HL-60/S4 (cell line): ENCODE data around the gene RAB11A.

Experiments used
- in situ Hi-C: fragments of 300-500 bp; cut with MboI; formaldehyde crosslinking; loops from 2 replicates; pipeline ENCODE4 v1.14.3; 2022; ENCODE audit warnings: low sequenced_read_pairs

Gene RAB11A

DNA sequence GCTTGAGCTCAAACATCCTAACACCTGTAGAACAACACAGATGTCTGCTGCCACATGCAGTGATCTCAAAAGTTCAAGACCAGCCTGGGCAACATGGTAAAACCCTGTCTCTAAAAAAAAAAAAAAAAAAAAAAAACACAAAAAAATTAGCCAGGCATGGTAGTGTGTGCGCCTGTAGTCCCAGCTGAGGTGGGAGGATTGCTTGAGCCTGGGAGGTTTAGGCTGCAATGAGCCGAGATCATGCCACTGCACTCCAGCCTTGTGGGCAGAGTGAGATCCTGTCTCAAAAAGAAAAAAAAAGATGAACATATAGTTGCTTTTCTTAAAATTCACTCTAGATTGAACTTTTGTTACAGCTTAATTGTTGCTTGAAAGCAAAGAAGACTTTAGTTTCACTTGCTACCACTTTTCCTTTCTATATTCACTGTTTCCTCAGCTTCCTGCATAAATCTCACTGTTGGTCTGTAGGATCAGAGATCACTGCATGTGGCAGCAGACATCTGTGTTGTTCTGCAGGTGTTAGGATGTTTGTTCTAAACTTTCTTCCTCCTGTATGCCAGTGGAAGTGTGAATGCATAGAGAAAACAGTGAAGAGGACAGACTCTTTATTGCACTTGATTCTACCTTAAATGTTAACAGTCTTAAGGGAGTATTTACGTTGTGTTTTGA is 12.6 kb downstream of the RAB11A start:
- in situ Hi-C loops: no loop called here

DNA sequence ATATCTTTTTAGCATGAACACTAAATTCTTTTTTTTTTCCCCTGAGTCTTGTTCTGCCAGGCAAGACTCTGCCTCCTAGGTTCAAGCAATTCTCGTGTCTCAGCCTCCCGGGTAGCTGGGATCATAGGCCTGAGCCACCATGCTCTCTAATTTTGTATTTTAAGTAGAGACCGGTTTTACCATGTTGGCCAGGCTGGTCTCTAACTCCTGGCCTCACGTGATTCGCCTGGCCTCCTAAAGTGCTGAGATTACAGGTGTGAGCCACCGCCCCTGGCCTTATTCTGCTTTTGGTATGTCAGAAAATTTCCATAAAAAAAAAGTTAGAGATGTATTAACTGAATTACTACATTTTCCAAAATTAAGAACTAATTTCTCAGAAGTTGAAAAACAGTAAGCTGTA is 14.3 kb downstream of the RAB11A start:
- in situ Hi-C loops: no loop called here

DNA sequence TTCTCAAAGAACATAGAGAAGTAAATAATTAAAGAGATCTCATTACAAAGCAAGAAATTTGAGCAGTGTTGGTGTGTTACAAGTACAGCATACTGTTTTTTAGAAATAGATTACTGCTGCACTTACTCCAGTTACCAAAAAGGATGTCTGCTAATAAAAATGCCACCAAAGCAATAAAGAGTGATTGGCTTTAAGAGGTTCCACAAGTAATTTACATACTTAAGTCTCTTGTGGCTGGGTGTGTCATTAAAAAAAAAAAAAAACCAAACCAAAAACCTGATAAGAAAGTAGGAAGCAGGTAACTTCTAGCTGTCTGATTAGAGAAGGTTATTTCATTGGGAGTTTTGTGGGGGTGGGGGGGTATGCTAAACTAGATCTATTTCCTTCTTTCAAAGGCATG is 15.2 kb downstream of the RAB11A start:
- in situ Hi-C loops: no loop called here

DNA sequence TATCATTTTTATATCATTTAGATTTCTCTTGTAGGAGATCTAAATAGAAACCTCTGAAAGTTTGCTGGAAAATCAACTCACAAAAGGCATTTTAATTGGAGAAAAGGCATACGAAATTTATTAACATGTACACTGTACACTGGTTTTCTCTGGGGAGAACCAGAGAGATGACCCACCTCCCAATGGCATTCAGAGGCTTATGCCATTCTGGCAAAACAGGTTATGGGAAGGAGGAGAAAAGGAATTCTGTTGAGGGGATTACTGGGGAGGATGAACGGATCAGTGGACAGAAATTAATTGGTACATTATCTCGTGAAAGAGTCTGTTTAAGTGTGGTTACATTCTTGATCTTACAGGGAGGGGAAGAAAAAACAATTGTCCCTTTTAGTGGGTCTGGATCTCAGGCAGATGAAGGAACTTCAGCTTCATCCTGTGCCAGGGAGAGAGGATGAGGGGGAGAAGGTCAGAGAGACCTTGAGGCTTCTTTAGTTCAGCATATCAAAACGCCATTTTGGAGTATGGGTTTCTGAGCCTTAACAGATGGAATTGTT is 16.5 kb downstream of the RAB11A start:
- in situ Hi-C loops: no loop called here

DNA sequence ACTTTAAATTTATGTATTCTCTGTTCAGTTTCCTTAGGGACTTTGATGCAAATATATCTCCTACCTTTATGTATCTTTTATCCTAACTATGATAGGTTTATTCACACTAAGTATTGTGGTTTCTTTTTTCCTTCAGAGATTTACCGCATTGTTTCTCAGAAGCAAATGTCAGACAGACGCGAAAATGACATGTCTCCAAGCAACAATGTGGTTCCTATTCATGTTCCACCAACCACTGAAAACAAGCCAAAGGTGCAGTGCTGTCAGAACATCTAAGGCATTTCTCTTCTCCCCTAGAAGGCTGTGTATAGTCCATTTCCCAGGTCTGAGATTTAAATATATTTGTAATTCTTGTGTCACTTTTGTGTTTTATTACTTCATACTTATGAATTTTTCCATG is 18.3 kb downstream of the RAB11A start:
- in situ Hi-C loops: no loop called here

DNA sequence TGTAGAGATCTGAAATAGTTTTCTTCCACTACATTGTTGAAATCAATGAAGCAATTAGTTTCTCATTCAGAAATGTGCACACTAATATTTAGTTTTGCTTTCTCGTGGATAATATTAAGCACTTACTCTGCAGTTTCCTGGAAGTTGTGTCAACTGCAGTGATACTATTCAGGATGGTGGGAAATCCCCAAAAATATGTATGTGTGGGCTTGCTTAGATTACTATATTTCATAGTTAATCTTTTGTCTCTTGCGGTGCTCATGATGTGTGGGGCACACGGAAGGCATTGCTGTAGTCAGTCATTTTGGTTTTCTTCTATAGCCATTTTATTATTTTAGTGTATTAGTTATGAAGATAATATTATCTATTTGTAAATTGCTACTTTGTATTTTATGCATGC is 19.7 kb downstream of the RAB11A start:
- in situ Hi-C loops: no loop called here

DNA sequence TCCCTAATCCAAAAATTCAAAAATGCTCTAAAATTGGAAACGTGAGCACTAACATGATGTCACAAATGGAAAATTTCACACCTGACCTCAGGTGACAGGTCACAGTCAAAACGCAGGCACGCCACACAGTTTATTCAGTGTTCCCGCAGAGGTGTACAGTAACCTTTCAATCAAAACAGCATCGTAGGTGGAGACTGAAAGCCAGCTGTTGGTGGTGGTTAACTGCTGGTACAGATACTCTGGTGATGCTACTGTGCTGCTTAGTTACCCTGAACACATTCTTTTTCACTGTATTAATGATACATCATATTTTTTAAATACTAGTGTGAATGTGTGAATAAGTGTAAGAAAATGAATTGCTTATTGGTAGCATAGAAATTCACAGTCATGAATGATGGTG is 23.8 kb downstream of the RAB11A start:
- in situ Hi-C loops: no loop called here

DNA sequence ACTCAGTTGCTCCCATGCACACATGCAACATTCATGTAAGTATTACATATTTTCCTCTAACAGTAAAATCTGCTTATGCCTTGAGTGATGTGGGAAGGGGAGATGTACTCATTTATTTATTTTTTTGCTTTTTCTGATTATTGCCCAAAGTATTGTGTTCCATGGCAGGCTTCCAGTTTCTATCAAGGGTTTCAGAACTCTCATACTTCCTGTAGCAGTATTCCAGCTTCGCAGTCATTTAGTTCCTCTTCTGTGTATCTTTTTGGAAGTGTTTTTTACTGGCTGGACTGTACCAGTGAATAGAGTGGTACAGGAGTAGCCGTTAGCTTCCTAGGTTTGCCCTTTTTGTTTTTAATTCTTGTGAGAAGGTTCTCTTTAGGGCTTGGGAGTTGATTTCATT is 26.9 kb downstream of the RAB11A start:
- in situ Hi-C loops: no loop called here

DNA sequence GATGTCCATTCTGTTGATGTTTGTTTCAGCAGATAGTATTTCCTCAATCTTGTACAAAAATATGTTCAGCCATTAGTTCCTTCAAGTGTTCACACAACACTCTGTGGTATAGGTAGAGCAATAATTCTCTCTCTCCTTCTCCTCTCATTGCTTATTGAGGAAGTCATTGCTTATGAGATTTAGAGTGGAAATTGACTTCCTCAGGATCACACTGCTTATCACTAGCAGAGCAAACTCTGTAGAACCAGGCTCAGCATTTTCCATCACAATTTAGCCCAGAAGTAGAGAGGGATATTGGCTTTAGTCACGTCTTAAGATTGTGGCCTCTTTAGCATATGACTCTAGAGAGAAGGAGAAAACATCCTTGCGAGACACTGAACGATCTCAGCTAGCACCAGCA is 31.2 kb downstream of the RAB11A start:
- in situ Hi-C loops: no loop called here

DNA sequence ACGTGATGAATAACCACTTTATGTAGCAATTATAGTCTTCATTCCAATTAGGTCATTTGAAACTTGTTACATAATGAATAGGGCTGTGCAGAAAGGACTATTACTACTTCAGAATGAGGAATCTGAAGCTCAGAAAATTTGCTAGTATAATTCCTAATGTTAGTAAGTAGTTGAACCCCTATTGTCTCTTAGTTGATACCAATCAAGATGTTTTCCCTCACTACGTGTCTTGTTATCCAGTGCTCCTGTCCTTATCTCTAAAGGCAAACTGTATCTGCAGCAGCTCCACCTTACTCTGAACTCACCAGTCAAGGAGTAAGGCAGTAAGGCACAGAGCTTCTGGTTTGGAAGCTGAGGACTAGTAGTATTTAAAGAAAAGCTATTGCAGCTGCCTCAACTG is 32.0 kb downstream of the RAB11A start:
- in situ Hi-C loops: no loop called here

DNA sequence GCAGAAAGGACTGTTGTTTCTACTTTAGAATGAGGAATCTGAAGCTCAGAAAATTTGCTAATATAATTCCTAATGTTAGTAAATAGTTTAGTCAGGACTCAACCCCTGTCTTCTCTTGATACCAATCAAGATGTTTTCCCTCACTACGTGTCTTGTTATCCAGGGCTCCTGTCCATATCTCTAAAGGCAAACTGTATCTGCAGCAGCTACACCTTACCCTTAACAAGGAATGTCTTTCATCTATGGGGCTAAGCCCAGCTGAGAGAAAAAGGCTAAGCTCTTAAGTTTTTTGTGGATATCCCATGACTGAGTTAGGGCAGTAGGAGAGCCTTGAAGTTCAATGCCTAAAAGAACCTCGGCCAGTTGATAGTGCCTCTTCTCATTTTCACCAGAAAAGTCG is 32.5 kb downstream of the RAB11A start:
- in situ Hi-C loops: no loop called here

DNA sequence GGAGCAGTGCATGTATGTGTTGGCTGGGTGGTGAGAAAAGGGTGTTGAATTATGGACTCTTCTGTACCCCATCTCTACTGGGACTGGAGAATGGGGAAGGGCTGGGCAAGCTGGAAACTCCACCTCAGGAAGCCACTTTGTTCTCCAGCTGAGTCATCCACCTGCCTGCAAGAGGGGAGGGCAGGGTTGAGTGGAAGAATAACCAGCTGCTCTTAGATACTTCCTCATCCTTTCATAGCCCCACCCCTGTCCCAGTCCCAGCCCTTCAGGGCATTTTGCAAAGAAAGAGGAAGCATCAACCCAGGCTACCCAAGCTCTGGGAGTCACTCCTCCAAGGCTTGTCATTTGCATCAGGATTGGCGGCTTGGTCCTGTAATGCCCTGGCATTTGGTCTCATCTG is 33.1 kb downstream of the RAB11A start:
- in situ Hi-C loops: no loop called here

DNA sequence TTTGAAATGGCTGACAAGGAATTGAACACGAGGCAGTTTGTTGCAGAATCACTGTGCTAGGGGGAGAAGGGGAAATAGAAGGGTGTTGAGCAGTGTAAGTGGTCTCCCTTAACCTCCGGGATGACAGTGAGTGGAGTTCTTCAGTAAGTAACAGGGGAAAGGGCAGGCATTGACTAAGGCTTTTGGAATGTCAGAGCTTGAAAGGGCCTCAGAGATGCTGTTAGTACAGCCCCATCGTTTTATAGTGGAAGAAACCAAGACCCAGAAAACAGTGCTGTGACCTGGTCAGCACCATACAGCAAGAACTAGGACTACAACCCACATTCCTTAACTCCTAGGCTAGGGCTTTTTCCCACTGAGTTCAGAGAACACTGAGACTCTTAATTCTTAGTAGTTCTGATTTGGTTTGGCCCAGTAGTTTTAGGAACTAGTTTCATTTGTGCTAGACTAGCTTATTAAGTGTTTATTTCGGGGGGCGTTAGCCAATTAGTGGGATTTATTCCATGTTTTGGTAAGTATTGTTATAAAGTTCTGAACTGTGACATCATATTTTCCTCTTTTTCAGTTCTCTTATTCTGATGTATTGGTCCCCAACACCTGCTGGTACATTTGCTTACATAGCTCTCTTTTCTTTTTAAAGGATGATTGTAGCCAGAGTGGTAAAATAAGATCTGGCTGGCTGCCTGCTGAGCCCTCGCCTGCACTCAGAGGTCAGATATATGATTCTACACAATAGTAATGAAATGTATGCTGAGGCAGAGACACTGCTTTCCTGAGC is 34.2 kb downstream of the RAB11A start:
- in situ Hi-C loops: no loop called here

DNA sequence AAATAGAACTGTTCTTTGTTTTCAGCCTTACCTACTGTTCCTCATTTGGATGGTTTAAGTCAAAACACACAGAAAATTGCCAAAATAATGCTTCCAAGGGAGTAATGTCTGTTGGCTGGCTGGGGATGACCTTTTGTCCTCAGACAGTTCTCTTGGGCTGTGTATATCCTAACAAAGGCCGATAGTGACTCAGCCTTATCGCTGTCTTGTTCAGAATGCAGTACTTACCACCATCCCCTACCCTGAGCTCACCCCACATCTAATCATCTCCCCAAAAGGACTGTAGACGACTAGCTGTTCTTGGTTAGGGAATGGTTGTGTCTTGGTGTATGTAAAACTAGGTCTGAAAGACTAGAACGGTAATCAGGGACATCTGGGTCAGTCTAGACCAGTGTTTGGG is 35.0 kb downstream of the RAB11A start:
- in situ Hi-C loops: no loop called here

DNA sequence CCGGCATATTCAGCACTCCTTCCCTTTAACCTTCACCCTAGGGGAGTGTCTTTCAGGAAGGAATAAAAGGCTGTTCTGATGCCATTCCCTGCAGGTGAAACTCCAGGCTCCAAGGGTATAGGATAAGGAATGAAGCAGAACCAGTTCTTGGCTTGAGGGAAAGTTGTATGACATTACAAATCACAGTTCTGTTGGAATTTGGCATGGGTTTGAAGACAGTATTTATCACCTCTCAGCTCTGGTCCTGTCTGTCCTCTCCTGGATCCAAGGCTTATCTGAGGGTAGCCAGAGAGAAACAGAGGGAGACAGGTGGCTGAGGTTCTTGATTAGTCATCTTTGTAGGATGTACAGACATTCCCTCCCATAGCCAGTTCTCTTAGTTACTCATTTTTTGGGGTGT is 37.1 kb downstream of the RAB11A start:
- in situ Hi-C loops: no loop called here

DNA sequence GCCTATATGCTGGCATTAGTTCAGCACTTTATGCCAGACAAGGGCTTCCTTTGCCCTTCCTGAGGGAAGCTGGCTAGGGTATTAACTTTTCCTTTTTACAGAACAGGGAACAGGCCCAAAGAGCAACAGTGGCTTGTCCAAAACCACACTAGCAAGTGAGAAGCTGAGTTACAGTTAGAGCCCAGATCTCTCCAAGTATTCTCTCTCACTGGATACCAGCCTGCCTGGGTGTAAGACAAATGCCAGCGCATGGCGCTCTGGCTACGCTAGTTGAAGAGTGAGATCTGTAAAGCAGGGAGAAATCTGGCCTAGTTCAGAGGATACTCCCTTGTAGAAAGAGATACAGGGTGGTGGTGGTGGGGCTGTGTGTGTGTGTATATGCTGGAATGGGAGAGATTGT is 38.4 kb downstream of the RAB11A start:
- in situ Hi-C loops: no loop called here

DNA sequence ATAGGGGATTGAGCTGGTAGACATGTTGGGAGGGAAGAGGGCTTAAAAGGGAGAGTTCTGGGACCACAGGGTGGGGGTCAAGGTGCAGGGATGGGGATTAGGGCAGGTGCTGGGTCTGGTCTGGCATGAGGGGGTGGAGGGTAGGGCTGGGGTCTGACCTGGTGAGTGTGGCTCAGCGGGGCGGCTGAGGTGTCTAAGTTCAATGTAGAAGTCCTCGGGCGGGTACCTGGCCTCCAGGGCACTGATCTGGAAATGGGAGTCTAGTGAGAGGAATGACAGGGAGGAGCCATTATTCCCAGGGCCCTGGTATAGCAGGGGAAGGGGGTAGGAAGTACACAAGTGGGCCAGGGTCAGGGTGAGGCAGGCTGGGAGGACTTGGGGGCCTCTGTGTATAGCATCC is 39.6 kb downstream of the RAB11A start:
- in situ Hi-C loops: no loop called here

DNA sequence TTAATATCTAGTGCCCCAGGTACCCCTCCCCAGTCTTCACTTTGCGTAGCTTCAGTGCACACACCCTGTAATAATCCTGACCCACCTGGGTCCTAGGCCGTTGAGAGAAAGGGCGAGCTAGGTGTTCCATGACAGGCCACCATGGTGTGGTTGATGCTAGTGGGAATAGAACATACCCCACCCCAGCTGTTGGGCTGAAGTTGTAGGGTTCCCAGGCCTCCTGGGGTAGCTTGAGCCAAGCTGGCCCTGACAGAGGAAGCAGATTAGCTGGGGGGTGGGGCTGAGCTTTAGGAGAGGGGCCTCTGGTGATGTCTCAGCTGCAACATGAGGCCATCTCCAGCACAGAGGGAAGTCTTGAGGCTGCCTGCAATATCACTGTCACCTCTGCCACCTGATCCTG is 40.5 kb downstream of the RAB11A start:
- in situ Hi-C loops: no loop called here

DNA sequence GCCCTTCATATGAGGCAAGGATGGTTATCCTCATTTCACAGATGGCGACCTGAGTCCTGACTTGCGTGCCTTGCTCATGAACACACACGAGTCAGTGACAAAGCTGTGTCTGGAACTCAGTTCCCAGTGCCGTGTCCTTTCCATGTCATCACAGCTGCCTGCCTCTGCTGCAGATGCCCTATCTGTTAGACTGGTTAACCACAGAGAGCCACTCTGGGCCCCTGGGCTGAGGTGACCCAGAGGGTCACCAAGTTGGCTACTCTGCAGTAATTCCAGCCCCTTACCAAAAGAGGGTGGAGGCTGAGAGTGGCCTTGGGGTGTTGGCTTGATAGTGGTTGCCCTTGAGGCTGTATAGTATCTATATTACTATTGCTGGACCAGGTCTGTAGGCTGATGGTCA is 41.0 kb downstream of the RAB11A start:
- in situ Hi-C loops: no loop called here

DNA sequence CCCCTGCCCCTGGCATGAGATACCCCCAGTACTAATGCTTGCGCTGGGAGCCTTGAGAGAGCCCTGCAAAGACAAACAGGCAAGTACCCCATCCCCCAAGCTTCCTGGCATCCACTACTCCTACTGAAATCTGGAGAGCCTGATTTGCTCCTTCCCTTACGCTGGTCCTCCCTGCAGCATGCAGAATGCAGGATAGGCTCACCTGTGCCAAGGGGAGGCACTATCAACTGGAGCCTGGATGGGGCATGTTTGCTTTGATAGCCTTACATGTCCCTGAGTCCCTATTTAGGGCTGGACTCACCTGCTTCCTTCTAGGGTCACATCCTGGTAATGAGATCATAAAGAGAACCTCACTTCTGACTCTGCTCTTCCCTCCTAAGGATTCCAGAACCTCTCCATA is 42.9 kb downstream of the RAB11A start:
- in situ Hi-C loops: no loop called here

DNA sequence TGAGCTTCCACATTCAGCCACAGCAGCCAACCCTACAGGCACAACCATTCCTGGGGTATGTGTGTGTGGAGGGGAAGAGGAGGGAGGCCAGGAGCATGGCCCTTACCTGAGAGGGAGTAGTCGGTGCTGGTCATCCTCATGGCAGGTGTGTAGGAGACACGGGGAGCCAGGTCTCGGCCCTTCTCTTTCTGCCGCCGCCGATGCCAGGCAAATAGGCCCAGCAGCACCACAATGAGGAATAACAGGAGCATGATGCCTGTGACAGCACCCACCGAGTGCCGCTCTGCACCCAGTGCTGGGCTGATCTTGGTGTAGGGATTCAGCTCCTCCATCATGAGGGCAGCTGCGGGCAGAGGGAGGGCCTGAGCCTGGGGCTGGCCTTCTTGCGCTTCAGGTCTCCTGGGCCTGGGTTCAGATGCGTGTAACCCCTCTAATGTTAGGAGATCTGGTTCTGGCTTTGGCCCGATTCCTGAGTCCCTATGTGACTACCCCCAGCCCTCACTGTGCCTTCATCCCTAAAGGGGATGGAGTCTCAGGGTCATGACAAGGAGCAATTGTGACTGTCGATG is 44.4 kb downstream of the RAB11A start:
- in situ Hi-C loops: no loop called here

DNA sequence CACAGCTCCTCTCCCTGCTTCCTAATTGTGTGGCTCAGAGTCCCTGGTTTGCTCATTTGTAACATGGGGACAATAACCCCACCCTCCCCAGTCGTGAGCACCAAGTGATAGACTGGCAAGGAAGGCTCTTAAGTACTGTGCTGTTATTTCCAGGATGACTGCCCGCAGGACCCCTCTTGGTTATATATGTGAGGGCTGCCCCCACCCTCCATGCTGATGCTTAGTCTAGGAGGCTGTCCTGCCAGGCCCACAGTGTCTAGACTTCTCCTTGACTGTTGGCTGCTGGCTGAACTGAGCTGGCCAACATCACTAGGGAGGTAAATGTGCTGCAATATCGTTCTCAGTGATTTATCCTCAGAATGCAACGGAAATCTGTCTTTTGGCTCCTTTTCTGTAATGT is 45.1 kb downstream of the RAB11A start:
- in situ Hi-C loops: no loop called here
